Dermis microvascular lymphatic vessel endothelial cell (primary cell): ENCODE data around the gene CSKMT. TPM values are rescaled to one million over a fixed set of nuclear protein-coding genes. Genes with fewer than 3 reads are reported as not detected.

Experiments used
- total RNA-seq: library from RNA; depleted of rRNA; stranded (reverse); fragments of >200 nt; gene quantifications from 2 replicates; pipeline ENCODE4 v1.2.1, GENCODE V29; 2014

The CSKMT gene
- total RNA-seq, 1 donor from 2014 or later: 4.9 TPM

Other genes with a start within 250 kb of the CSKMT start
- not detected in 2 replicates for gene SCGB1A1, start 246.3 kb upstream of the CSKMT start, total RNA-seq
- gene AHNAK, start 118.5 kb upstream of the CSKMT start, total RNA-seq: 231 and 244 TPM in 2 replicates
- 1,142 and 1,515 TPM in 2 replicates for gene EEF1G, start 91.4 kb upstream of the CSKMT start, total RNA-seq
- gene TUT1, start 73.8 kb upstream of the CSKMT start, total RNA-seq: 8.9 and 11.0 TPM in 2 replicates
- gene MTA2, start 63.4 kb upstream of the CSKMT start, total RNA-seq: 185 and 204 TPM in 2 replicates
- 23.7 and 35.1 TPM in 2 replicates for gene EML3, start 52.5 kb upstream of the CSKMT start, total RNA-seq
- gene ROM1, start 52.1 kb upstream of the CSKMT start, total RNA-seq: 2.9 and 3.3 TPM in 2 replicates
- gene B3GAT3, start 43.3 kb upstream of the CSKMT start, total RNA-seq: 13.9 and 19.3 TPM in 2 replicates
- gene GANAB, start 18.7 kb upstream of the CSKMT start, total RNA-seq: 204 and 246 TPM in 2 replicates
- 15.8 and 22.6 TPM in 2 replicates for gene INTS5, start 12.0 kb upstream of the CSKMT start, total RNA-seq
- 23.3 and 24.4 TPM in 2 replicates for gene C11orf98, start 102 bp upstream of the CSKMT start, total RNA-seq
- gene UQCC3, start 6.4 kb downstream of the CSKMT start, total RNA-seq: 5.6 and 9.9 TPM in 2 replicates
- 1.5 and 1.8 TPM in 2 replicates for gene LBHD1, start 7.0 kb downstream of the CSKMT start, total RNA-seq
- gene UBXN1, start 13.8 kb downstream of the CSKMT start, total RNA-seq: 102 and 148 TPM in 2 replicates
- 0.38 and 0.51 TPM in 2 replicates for gene LRRN4CL, start 24.2 kb downstream of the CSKMT start, total RNA-seq
- gene BSCL2, start 42.1 kb downstream of the CSKMT start, total RNA-seq: 23.5 and 26.0 TPM in 2 replicates
- not detected in 2 replicates for gene GNG3, start 42.4 kb downstream of the CSKMT start, total RNA-seq
- gene HNRNPUL2, start 62.1 kb downstream of the CSKMT start, total RNA-seq: 7.6 and 11.0 TPM in 2 replicates
- 28.8 and 32.3 TPM in 2 replicates for gene TTC9C, start 63.2 kb downstream of the CSKMT start, total RNA-seq
- gene ZBTB3, start 88.8 kb downstream of the CSKMT start, total RNA-seq: 9.0 and 11.6 TPM in 2 replicates
- 65.0 and 67.8 TPM in 2 replicates for gene POLR2G, start 96.3 kb downstream of the CSKMT start, total RNA-seq
- gene TAF6L, start 106.1 kb downstream of the CSKMT start, total RNA-seq: 23.9 and 37.4 TPM in 2 replicates
- 20.2 and 30.2 TPM in 2 replicates for gene TMEM179B, start 122.1 kb downstream of the CSKMT start, total RNA-seq
- 10.4 and 12.0 TPM in 2 replicates for gene TMEM223, start 126.7 kb downstream of the CSKMT start, total RNA-seq
- gene NXF1, start 140.1 kb downstream of the CSKMT start, total RNA-seq: 9.5 and 18.1 TPM in 2 replicates
- gene STX5, start 166.7 kb downstream of the CSKMT start, total RNA-seq: 31.6 and 44.9 TPM in 2 replicates
- not detected in 2 replicates for gene TEX54, start 167.5 kb downstream of the CSKMT start, total RNA-seq
- 40.7 and 79.2 TPM in 2 replicates for gene WDR74, start 174.3 kb downstream of the CSKMT start, total RNA-seq
- gene SLC3A2, start 215.6 kb downstream of the CSKMT start, total RNA-seq: 48.4 and 51.1 TPM in 2 replicates